Naive thymus-derived CD8-positive, alpha-beta T cell (primary cell): ENCODE measurements around the gene LRRFIP1. TPM values are rescaled to one million over a fixed set of nuclear protein-coding genes. Genes with fewer than 3 reads are reported as not detected.
A peak's percentile ranks its signal among the peaks of the same experiment; 100 is the strongest.

Source experiments
- ATAC-seq, 2 donors: fragments of 150-1000 bp; cut with Tn5 transposase in 1 of 2; sonication (Bioruptor Pico), chemical (Tn5 transposase) in 1 of 2; 1 replicate in 1 of 2; 2 replicates in 1 of 2; pipeline ENCODE4 v1.10.0; 2021; ENCODE audit warnings: mild to moderate bottlenecking in 2 of 2, moderate library complexity in 2 of 2
- POLR2A ChIA-PET: fragments of 350-600 bp; sonication (Branson Sonifier 250); formaldehyde crosslinking; loops from one replicate; lab custom pipeline; 2021; ENCODE audit warnings: antibody characterized with exemption; lab: Charles Lee
- DNase-seq, 10 donors: peaks; one replicate each; pipeline versions ENCODE4 v3.0.0 to v3.0.0-alpha.2; 2020 to 2022
- H3K27ac Mint-ChIP-seq, 10 donors: one replicate each; pipeline ENCODE4 v1.8.0; 2020 to 2022; ENCODE audit warnings: mild to moderate bottlenecking in 10 of 10, mixed read lengths in 10 of 10, moderate library complexity in 4 of 10, inconsistent platforms in 1 of 10
- H3K27me3 Mint-ChIP-seq, 5 donors: one replicate each; pipeline ENCODE4 v1.8.0; 2021 to 2022; ENCODE audit warnings: mixed read lengths in 5 of 5
- H3K36me3 Mint-ChIP-seq, 3 donors: one replicate each; pipeline ENCODE4 v1.8.0; 2020 to 2022; ENCODE audit warnings: mixed read lengths in 3 of 3, mild to moderate bottlenecking in 2 of 3, inconsistent platforms in 1 of 3
- H3K4me1 Mint-ChIP-seq, 4 donors: one replicate each; pipeline ENCODE4 v1.8.0; 2021 to 2022; ENCODE audit warnings: mixed read lengths in 4 of 4
- H3K4me3 Mint-ChIP-seq, 10 donors: one replicate each; pipeline ENCODE4 v1.8.0; 2020 to 2022; ENCODE audit warnings: mild to moderate bottlenecking in 10 of 10, mixed read lengths in 10 of 10, moderate library complexity in 6 of 10, inconsistent platforms in 1 of 10
- H3K9me3 Mint-ChIP-seq, 9 donors: one replicate each; pipeline ENCODE4 v1.8.0; 2020 to 2022; ENCODE audit warnings: mixed read lengths in 9 of 9, mild to moderate bottlenecking in 3 of 9, inconsistent platforms in 1 of 9, moderate library complexity in 1 of 9
- polyA plus RNA-seq, 3 donors: library from polyadenylated mRNA; unstranded; fragments of 300-500 nt; fragmentation: Illumina TruSeq; gene quantifications; one replicate each; pipeline ENCODE4 v1.2.3, GENCODE V29; 2021
- total RNA-seq, 8 experiments: library from RNA in 2 of 8; stranded (reverse) in 2 of 8; gene quantifications; one replicate each; pipeline ENCODE4 v1.2.3 and lab custom pipeline; 2021 to 2026

LRRFIP1 gene
- total and polyA plus RNA-seq, 5 experiments from 2014 or later, result 72.9 to 103 (median 91.8) TPM

DNA sequence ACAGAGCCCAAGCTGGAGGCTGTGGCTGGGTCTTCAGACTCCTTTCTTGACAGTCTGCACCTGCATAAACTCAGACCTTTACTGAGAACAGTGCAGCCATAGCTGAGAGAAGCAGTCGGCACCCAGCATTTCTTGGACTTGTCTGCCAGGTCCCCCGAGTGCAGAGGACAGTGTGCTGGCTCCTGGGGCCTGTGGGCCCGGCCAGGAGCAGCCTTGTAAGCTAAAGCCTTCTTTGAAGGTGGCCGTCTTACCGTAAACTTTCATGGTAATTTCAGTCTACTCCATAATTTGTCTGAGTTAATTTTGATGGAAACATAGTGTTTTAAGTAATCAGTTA is 70.9 kb downstream of the LRRFIP1 start:
- DNase-seq (no peak), ATAC-seq (no peak)
- Mint-ChIP-seq H3K9me3 (no peaks in the 10 kb centered on the region), H3K27me3 (no peaks in the 10 kb centered on the region), H3K27ac (peak overlapping the region; percentile 85 to 97 (median 94)), H3K4me1 (peaks cover 54 to 100% (median 97%) of the 10 kb centered on the region in 4 donors), H3K36me3 (peaks cover 0 to 5% (median 0%) of the 10 kb centered on the region in 3 donors), H3K4me3 (peak overlapping the region; percentile 34 to 98 (median 88))
- POLR2A ChIA-PET, result interaction anchor here (0.9 to 12.9 kb wide), 5 partner anchors 9 to 46 kb away, joined by 3 to 338 read pairs (median 3); no protein-coding TSS in a partner anchor

DNA sequence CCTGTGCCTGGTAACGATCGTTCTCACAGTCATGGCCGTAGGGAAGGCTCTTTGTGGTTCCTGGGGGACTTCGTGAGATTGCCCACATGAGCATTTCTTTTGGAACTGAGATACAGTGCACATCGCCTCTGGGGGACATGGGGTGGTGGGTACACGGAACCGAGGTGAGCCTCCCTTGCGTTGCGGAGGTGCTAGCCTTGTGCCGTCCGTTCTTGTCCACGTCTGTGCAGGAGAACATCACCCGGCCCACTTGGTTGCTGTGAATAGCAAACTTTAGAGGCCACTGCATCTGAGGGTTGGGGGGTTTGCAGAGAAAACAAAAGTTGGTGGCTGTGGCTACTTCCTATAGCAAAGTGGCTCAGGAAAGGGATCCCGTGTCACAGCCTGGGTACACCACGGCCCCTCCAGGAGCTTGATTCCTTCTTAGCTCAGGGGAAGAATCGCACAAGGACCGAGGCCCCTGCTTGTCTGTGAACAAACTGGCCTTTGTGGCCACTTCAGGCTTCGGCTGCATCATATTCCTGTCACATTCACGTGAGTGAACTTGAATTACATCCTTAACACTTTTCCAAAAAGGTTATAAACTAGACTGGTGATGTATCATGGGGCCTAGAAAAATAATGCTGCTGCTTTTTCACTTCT is 72.6 kb downstream of the LRRFIP1 start:
- peaks cover 50 to 100% (median 97%) of the 10 kb centered on the region in 4 donors for H3K4me1 Mint-ChIP-seq
- peak overlapping the region; percentile 88 to 97 (median 95) for H3K27ac Mint-ChIP-seq
- H3K9me3 Mint-ChIP-seq, result no peaks in the 10 kb centered on the region
- no peaks in the 10 kb centered on the region for H3K27me3 Mint-ChIP-seq
- DNase-seq, result no peak
- POLR2A ChIA-PET, result interaction anchor here (1.1 to 1.4 kb wide), 4 partner anchors 8 to 39 kb away, joined by 3 to 6 read pairs (median 5); no protein-coding TSS in a partner anchor
- H3K36me3 Mint-ChIP-seq, result peaks cover 0 to 5% (median 0%) of the 10 kb centered on the region in 3 donors
- ATAC-seq, result no peak
- H3K4me3 Mint-ChIP-seq, result peak overlapping the region; percentile 49 to 92 (median 82)

DNA sequence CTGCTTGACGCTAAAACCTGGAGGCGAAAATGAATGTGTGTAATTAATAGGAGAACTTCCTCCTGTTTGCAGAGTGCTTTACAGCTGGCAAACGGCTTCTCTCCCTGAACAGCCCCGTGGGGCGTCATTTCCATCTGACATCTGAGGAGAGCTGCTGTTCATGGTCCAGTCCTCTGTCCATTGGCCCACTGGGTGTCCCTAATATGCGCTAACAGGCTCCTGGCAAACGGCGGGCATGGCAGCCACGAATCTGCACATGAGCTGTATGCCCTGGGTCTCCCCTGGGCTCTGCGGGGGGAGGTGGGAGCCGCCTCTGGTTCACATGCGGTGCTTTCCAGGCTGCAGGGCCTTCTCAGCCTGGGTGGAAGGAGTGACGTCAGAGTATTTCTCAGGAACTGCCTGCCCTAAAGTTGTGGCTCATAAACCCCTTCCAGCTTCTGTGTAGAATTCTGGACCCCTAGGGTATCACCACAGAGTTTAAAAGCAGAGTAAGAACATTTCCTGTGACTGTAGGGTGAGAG is 73.2 kb downstream of the LRRFIP1 start:
- Mint-ChIP-seq H3K27ac (peak overlapping the region; percentile 88 to 97 (median 95)), H3K9me3 (no peaks in the 10 kb centered on the region), H3K4me3 (peak overlapping the region; percentile 49 to 92 (median 82)), H3K4me1 (peaks cover 49 to 99% (median 96%) of the 10 kb centered on the region in 4 donors), H3K36me3 (peaks cover 0 to 5% (median 0%) of the 10 kb centered on the region in 3 donors), H3K27me3 (no peaks in the 10 kb centered on the region)
- peak in 8 of 10 donors; percentile 40 to 80 (median 68) for DNase-seq
- POLR2A ChIA-PET, result interaction anchor here (0.7 to 1.4 kb wide), 5 partner anchors 9 to 38 kb away, joined by 3 to 6 read pairs (median 5); no protein-coding TSS in a partner anchor
- peak; percentile 58 to 76 for ATAC-seq

DNA sequence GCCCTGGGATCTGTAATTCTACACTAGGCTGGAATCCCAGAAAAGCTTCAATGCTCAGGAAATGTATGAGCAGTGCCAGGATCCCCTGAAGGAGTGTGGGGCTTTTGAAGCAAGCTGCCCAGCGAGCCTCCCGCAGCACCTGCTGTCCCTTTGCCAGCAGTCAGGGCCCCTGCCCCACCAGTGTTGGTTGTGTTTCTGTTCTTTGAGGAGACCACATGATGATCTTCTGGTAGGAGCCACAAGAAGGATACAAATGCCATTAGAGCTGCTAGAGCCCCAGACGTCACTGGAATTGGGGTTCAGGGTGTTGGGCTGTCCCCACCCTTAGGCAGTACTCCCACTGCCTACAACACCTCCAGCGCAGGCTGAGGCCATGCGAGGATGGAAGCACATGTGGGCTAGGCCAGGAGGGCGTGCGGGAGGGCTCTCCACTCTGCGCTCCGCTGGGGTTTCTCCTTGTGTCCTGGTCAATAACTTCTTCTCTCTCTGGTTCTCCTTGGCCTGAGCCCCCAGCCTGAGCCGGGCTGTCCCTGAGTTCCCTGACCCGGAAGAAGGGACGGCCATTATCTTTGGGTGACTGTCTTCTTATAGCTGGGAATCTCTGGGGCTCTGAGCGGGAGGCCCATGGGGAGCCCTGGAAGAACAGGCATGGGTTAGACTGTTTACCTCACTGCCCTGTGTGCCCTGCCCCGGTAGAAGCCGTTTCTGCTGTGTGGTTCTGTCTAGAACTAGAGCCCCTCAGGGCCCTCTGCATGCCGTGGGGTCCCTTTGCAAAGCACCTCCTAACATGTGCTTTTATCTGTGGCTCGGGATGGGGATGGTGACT is 73.9 kb downstream of the LRRFIP1 start:
- peaks cover 0 to 5% (median 0%) of the 10 kb centered on the region in 3 donors for H3K36me3 Mint-ChIP-seq
- no peaks in the 10 kb centered on the region for H3K27me3 Mint-ChIP-seq
- peak; percentile 7 to 55 for ATAC-seq
- no peaks in the 10 kb centered on the region for H3K9me3 Mint-ChIP-seq
- peak overlapping the region; percentile 88 to 97 (median 95) for H3K27ac Mint-ChIP-seq
- DNase-seq, result peak in 5 of 10 donors; percentile 37 to 57 (median 51)
- POLR2A ChIA-PET, result interaction anchor here (0.7 to 1.8 kb wide), 7 partner anchors 9 to 37 kb away, joined by 3 to 10 read pairs (median 5); no protein-coding TSS in a partner anchor
- H3K4me3 Mint-ChIP-seq, result peak overlapping the region; percentile 49 to 92 (median 82)
- H3K4me1 Mint-ChIP-seq, result peaks cover 49 to 99% (median 96%) of the 10 kb centered on the region in 4 donors

DNA sequence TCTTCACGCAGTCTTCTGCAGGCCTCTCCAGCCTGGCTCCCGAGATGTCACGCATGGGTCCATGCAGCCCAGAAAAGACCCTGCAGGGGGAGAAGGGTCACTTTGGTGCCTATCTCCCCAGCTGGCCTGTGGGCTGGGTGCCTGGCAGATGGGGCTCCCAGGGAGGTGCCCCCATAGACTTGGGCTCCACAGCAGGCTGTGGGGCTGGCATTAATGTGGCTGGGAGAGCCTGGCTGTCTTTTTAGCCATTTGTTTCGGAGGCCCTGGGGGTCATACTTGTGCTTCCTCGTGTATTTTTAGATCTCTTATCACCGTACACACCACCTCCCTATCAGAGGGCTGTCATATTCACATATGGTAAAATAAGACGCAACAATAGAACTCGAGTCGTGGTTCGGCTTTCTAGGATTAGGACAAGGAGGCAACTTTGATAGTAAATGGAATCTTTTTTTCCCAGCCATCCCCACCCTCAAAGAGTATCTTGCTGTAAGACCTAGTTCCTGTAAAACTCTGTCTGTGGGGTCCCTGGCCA is 74.5 kb downstream of the LRRFIP1 start:
- Mint-ChIP-seq H3K4me1 (peaks cover 54 to 99% (median 96%) of the 10 kb centered on the region in 4 donors), H3K9me3 (no peaks in the 10 kb centered on the region), H3K27ac (peak overlapping the region; percentile 88 to 97 (median 95)), H3K4me3 (peak overlapping the region; percentile 73 to 92 (median 83)), H3K36me3 (peaks cover 0 to 5% (median 0%) of the 10 kb centered on the region in 3 donors), H3K27me3 (no peaks in the 10 kb centered on the region)
- ATAC-seq (no peak), DNase-seq (no peak)
- POLR2A ChIA-PET, result interaction anchor here (0.9 to 1.8 kb wide), 5 partner anchors 8 to 43 kb away, joined by 3 to 14 read pairs (median 5); no protein-coding TSS in a partner anchor

DNA sequence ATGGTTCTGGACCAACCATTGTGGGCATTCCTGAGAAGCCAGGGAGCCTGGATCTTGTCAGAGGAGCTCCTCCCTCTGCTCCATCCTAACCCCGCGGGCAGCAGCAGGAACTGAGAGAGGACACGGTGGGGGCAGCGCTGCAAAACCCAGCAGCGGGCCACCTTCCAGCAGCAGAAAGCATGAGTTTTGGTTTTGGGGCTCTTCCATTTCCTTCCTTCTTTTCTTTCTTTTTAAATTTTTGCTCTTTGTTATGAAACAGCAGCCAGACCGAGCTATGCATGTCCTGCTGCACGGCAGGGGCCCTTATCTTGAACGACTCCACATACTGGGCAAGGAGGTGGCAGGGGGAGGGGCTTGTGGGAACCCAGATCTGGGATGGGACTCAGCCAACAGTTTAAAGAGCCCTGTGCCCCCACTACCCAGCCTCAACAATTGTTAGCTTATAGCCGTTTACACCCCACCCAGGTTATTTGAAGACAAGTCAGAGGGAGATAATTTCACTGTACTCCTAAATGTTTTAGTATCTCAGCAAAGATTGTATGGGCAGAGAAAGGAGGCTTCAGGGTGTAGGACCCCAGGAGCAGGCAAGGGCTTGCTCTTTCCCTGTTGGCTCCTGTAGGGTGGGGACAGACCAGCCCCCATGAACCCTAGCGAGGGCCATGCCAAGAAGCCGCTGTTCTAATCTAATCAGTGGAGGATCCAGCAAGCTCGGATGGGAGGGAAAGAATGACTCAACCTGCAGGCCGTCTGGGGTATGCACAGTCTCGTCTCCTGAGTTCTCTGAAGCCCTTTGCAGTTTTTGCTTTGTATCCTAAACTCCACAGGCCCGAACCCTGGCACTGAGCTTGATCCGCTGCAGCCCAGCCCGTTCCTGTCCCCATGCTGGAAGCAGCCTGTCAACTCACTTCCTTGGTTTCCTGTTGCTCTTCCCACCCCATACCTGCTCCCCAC is 75.3 kb downstream of the LRRFIP1 start:
- Mint-ChIP-seq H3K4me3 (peak overlapping the region; percentile 73 to 92 (median 83)), H3K9me3 (no peaks in the 10 kb centered on the region), H3K27me3 (no peaks in the 10 kb centered on the region), H3K4me1 (peaks cover 57 to 99% (median 96%) of the 10 kb centered on the region in 4 donors), H3K36me3 (peaks cover 0 to 5% (median 0%) of the 10 kb centered on the region in 3 donors), H3K27ac (peak overlapping the region; percentile 88 to 97 (median 95))
- peak; percentile 25 to 31 for ATAC-seq
- DNase-seq, result peak in 1 of 10 donors; percentile 39
- POLR2A ChIA-PET, result interaction anchor here (0.5 to 1.8 kb wide), 6 partner anchors 9 to 509 kb away, joined by 3 to 14 read pairs (median 4); no protein-coding TSS in a partner anchor

DNA sequence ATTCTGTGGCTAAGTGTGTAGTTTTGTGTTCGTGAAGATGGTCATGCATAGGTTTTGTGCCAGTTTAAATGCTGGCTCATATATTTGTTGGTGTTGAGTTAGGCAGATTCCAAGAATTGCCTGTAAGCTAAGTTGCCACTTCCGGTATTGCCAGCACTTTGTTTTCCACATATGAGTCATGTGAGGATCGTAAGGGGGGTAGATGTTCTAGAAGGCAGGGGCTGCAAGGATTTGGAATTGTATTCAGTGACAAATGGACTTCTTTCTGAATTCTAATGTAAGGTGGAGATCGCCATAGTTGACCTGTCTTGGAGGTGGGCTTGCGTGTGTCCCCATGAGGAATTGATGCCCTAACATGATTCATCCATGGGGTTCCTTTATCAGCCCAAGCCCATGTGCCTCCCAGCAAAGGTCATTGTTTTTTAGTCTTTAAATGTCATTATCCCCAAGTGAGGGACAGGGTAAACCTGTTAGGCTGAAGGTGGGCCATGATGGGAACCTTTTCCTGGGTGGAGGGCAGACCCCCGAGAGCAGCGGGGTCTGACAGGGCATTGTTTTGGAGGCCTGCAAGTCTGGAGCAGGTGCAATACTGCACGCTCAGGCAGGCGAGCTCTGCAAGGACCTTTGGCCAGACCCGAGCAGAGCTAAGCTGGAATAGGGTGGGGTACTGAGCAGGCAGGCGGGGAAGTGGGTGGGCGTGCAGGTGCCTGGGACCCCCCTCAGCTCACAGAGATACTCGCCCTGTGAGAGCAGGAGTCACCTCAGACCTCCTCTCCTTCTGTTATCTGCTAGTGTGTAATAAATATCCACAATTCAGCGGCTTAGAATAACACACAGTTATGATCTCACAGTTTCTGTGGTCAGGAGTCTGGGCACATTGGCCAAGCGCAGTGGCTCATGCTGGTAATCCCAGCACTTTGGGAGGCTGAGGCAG is 77.4 kb downstream of the LRRFIP1 start:
- Mint-ChIP-seq H3K36me3 (peaks cover 0 to 18% (median 4%) of the 10 kb centered on the region in 3 donors), H3K27ac (peak overlapping the region; percentile 66 to 97 (median 92)), H3K4me3 (peak overlapping the region; percentile 58 to 92 (median 82)), H3K9me3 (no peaks in the 10 kb centered on the region), H3K27me3 (no peaks in the 10 kb centered on the region), H3K4me1 (peaks cover 48 to 94% (median 88%) of the 10 kb centered on the region in 4 donors)
- no peak for DNase-seq
- ATAC-seq, result no peak
- POLR2A ChIA-PET, result interaction anchor here (0.5 to 1.7 kb wide), 2 partner anchors 8 to 82 kb away, joined by 4 read pairs; no protein-coding TSS in a partner anchor

DNA sequence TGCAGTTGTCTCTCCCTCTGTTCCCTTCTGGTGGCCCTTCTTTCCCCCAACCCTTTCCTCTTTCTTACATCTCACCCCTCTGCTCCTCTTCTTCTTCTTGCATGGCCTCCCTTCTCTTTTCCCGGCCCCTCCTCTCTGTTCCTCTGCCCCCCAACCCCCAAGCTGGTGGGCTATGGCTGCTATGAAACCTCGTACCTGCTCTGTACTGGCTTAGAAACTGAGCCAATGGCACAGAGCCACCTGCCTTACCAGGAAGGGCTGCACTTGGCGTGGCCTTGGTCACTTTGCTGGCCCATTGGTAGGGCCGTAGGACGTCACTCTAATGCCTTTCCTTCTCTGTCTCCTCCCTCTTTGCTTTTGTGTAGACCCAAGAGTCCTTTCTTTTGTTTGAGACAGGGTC is 78.9 kb downstream of the LRRFIP1 start:
- POLR2A ChIA-PET, result interaction anchor here (1.7 kb wide), 1 partner anchor 9 kb away, joined by 4 read pairs; no protein-coding TSS in a partner anchor

DNA sequence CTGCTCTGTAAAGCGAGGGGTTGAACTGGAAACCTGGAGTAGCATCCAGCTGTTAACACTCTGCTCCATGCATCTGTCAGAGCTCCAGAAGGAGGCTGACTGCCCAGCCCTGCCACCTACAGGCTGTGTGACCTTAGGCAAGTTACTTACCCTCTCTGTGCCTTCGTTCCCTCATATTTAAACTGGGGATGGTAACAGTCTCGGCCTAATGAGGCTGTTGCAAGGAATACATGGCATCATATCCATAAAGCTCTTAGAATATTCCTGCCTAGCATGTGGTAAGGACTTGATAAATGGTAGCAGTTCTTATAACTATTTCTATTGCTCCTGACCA is 80.6 kb downstream of the LRRFIP1 start:
- Mint-ChIP-seq H3K27me3 (no peaks in the 10 kb centered on the region), H3K4me3 (peak overlapping the region in 3 of 10 donors; percentile 27 to 55 (median 36)), H3K9me3 (no peaks in the 10 kb centered on the region), H3K36me3 (peaks cover 0 to 39% (median 10%) of the 10 kb centered on the region in 3 donors), H3K4me1 (peaks cover 35 to 73% (median 72%) of the 10 kb centered on the region in 4 donors), H3K27ac (peak overlapping the region in 9 of 10 donors; percentile 36 to 91 (median 86))
- no peak for ATAC-seq
- no peak for DNase-seq
- POLR2A ChIA-PET, result interaction anchor here (0.8 to 2.5 kb wide), 6 partner anchors 14 to 37 kb away, joined by 3 to 10 read pairs (median 6); no protein-coding TSS in a partner anchor

More for the DNA sequence above, 78.9 kb downstream of the LRRFIP1 start:
- no peak for DNase-seq
- Mint-ChIP-seq H3K27ac (peak overlapping the region; percentile 54 to 91 (median 82)), H3K9me3 (no peaks in the 10 kb centered on the region), H3K36me3 (peaks cover 0 to 24% (median 10%) of the 10 kb centered on the region in 3 donors), H3K27me3 (no peaks in the 10 kb centered on the region), H3K4me3 (peak overlapping the region in 8 of 10 donors; percentile 24 to 71 (median 49)), H3K4me1 (peaks cover 40 to 82% (median 77%) of the 10 kb centered on the region in 4 donors)
- ATAC-seq, result no peak

DNA sequence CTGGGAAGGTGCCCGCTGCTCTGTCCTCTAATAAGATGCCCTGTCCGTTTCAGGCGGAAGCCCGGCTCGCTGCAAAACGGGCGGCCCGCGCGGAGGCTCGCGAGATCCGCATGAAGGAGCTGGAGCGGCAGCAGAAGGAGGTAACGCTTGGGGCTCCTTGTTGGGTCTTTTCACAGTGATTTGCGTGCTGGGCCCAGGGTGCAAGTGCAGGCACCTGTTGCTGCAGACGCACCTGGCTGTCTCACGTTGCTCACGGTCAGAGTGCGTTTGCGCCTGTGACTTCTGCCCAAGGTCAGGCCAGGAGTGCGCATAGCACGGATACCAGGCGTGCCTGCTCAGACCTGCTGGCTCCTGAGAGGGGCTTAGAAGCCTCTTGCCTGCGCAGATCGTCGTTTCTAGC is 81.1 kb downstream of the LRRFIP1 start:
- no peaks in the 10 kb centered on the region for H3K27me3 Mint-ChIP-seq

More for the DNA sequence above, 81.1 kb downstream of the LRRFIP1 start:
- no peaks in the 10 kb centered on the region for H3K9me3 Mint-ChIP-seq
- H3K4me3 Mint-ChIP-seq, result peak overlapping the region in 2 of 10 donors; percentile 36 to 38
- H3K36me3 Mint-ChIP-seq, result peaks cover 0 to 43% (median 10%) of the 10 kb centered on the region in 3 donors
- H3K27ac Mint-ChIP-seq, result peak overlapping the region in 9 of 10 donors; percentile 29 to 91 (median 69)
- POLR2A ChIA-PET, result interaction anchor here (0.8 to 2.5 kb wide), 5 partner anchors 14 to 37 kb away, joined by 3 to 7 read pairs (median 5); no protein-coding TSS in a partner anchor
- ATAC-seq (no peak), DNase-seq (no peak)
- H3K4me1 Mint-ChIP-seq, result peaks cover 31 to 73% (median 72%) of the 10 kb centered on the region in 4 donors
